Colonic mucosa (tissue), 4 donors: ENCODE data around the gene ABHD17A. TPM values are rescaled to one million over a fixed set of nuclear protein-coding genes. Genes with fewer than 3 reads are reported as not detected.

Source experiments
- DNase-seq: peaks from one replicate; pipeline ENCODE4 v3.0.0-alpha.2; 2020
- H3K27ac ChIP-seq: fragments of 200-600 bp; one replicate; pipeline ENCODE4 v1.8.0; 2021
- H3K27me3 ChIP-seq: fragments of 200-600 bp; one replicate; pipeline ENCODE4 v1.8.0; 2021
- H3K36me3 ChIP-seq: fragments of 200-600 bp; one replicate; pipeline ENCODE4 v1.8.0; 2021
- H3K4me1 ChIP-seq: fragments of 200-600 bp; one replicate; pipeline ENCODE4 v1.8.0; 2021; ENCODE audit warnings: mild to moderate bottlenecking
- H3K4me3 ChIP-seq: fragments of 200-600 bp; one replicate; pipeline ENCODE4 v1.8.0; 2021
- H3K9ac ChIP-seq, 2 donors: one replicate each; pipeline ENCODE4 v1.7.0; 2013; ENCODE audit warnings: control low read depth in 2 of 2, low read depth in 2 of 2, low read length in 2 of 2
- H3K9me3 ChIP-seq: fragments of 200-600 bp; one replicate; pipeline ENCODE4 v1.8.0; 2021
- CTCF ChIP-seq: fragments of 200-600 bp; IDR thresholded peaks from one replicate; pipeline ENCODE4 v1.8.0; 2022; ENCODE audit warnings: antibody characterized with exemption, mild to moderate bottlenecking
- intact Hi-C: fragments of 100-400 bp; cut with DNase I; formaldehyde crosslinking; loops from one replicate; pipeline ENCODE4 v1.14.1; 2022
- total RNA-seq, 2 donors: library from RNA; stranded (reverse); fragmentation: NEBNext Ultra II Directional in 1 of 2; extraction: Animal tissue kit (Norgen Biotek cat#: 25700) in 1 of 2; gene quantifications; one replicate each; pipeline ENCODE4 v1.2.1, GENCODE V29; 2021
- donor health status: healthy.
- donor health status: DM: no; HTN: no; CAD: no.
- donor health status: DM: no; HTN: no; CAD: no.

ABHD17A gene
- total RNA-seq, 2 donors from 2014 or later, result 53.3 to 78.5 TPM

DNA sequence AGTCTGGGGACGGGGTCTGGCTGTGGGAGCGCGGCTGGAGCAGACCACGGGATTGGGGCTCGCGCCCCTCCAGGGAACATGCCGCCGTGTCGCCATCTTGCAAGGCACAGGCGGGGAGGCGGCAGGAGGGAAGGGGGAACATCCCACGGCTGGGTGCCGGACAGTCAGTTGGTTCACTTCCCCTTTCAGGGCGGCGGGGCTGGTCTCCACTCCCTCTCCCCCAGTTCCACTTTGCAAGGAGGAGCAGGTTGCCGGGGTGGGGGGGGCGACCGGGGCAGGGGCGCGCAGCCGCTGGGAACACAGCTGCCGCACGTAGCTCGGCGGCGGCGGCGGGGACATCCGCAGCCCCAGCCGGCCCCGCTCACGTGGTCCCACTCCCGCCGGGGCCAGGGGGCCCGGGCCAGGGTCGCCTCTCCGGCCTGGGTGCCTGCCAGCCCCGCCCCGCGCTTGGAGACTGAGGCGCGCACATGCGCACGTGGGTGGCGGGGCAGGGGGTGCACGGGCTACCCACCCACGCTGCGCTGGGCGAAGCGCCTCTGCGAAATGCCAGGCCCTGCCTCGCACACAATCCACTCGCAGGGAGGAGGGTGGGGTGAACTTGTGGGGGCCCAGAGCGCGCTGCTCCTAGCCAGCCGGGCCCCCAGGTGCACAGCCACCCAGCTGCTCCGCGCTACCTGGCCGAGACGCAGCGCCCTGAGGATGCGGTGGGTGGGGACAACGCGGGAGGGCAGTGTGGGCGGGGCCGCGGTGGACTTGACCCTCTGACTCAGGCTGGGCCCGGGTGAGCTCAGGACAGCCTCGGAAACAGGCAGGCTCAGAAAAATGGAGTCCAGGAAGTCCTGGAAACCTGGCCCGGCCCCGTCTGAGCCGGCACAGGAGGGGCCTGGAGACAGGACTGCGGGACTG is 28.3 kb downstream of the ABHD17A start:
- Histone ChIP-seq H3K27me3 (no peaks in the 10 kb centered on the region), H3K4me1 (peaks cover 60% of the 10 kb centered on the region), H3K4me3 (peak overlapping the region; percentile 45), H3K9ac (peak overlapping the region; percentile 87 to 98), H3K9me3 (no peaks in the 10 kb centered on the region), H3K27ac (peak overlapping the region; percentile 98), H3K36me3 (no peaks in the 10 kb centered on the region)
- no peak for TF ChIP-seq CTCF
- intact Hi-C loops, result no loop called here
- DNase-seq, result peak; percentile 95

DNA sequence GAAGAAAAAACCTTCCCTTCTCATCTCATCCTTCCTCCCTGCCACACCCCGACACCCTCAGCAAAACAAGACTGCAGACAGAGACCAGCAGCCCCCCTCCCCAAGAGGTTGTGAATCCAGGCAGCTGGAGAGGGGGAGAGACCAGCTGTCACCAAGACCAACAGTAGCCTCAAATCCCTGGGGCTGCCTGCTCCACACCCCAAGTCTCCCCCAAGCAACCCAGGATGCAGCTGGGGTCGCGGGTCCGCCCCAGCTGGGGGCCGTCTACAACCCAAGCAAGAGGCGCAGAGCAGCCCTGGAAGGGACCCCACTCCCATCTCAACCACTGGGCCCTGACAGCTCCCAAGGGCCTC is 29.0 kb downstream of the ABHD17A start:
- intact Hi-C loops, result no loop called here
- no peak for TF ChIP-seq CTCF
- DNase-seq, result no peak
- peaks cover 56% of the 10 kb centered on the region for H3K4me1 ChIP-seq
- H3K9ac ChIP-seq, result peak overlapping the region; percentile 87 to 98
- no peaks in the 10 kb centered on the region for H3K36me3 ChIP-seq
- peak overlapping the region; percentile 98 for H3K27ac ChIP-seq
- H3K9me3 ChIP-seq, result no peaks in the 10 kb centered on the region
- peak overlapping the region; percentile 45 for H3K4me3 ChIP-seq
- no peaks in the 10 kb centered on the region for H3K27me3 ChIP-seq

DNA sequence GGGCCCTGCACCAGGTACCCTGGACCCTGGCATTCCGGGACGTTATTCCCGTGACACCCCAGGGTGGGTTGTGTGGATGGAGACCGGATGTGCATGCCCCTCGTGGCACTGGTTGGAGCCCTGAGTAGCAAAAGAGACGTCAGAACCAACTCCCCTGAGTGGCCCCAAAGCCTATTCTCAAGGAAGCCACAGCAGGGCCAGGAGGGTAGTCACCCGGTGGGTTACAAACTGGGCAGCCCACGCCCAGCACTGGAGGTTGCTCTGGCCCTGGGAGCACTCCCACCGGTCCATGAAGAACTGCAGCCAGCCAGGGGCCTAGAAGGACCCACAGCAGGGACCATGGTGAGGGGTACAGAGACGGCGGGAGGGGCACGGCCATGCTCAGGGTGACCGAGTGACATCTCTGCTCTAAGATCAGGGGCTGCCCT is 29.5 kb downstream of the ABHD17A start:
- intact Hi-C loops, result no loop called here
- peaks cover 52% of the 10 kb centered on the region for H3K4me1 ChIP-seq
- peak overlapping the region; percentile 45 for H3K4me3 ChIP-seq
- H3K9ac ChIP-seq, result peak overlapping the region; percentile 87 to 98
- TF ChIP-seq CTCF, result no peak
- no peaks in the 10 kb centered on the region for H3K9me3 ChIP-seq
- H3K36me3 ChIP-seq, result no peaks in the 10 kb centered on the region
- no peaks in the 10 kb centered on the region for H3K27me3 ChIP-seq
- peak overlapping the region; percentile 98 for H3K27ac ChIP-seq
- peak; percentile 45 for DNase-seq

GRCh38 chr19:1855040-1855827 is 30.1 kb downstream of the ABHD17A start:
- Histone ChIP-seq H3K9me3 (no peaks in the 10 kb centered on the region), H3K36me3 (no peaks in the 10 kb centered on the region), H3K4me1 (peaks cover 46% of the 10 kb centered on the region), H3K27ac (peak overlapping the region; percentile 98), H3K4me3 (peak overlapping the region; percentile 45), H3K27me3 (no peaks in the 10 kb centered on the region), H3K9ac (peak overlapping the region; percentile 87 to 98)
- intact Hi-C loops, result no loop called here
- peak; percentile 95 for DNase-seq
- no peak for TF ChIP-seq CTCF

- intact Hi-C loops, result no loop called here
- peak overlapping the region; percentile 98 for H3K27ac ChIP-seq
- H3K9ac ChIP-seq, result peak overlapping the region; percentile 62 to 98
- DNase-seq, result peak; percentile 52
- H3K36me3 ChIP-seq, result no peaks in the 10 kb centered on the region
- TF ChIP-seq CTCF, result no peak
- H3K27me3 ChIP-seq, result no peaks in the 10 kb centered on the region
- peak overlapping the region; percentile 14 for H3K4me3 ChIP-seq
- H3K9me3 ChIP-seq, result no peaks in the 10 kb centered on the region
- peaks cover 39% of the 10 kb centered on the region for H3K4me1 ChIP-seq
These were observed 30.7 kb downstream of the ABHD17A start for GRCh38 chr19:1854542-1855039.
